Astrocyte of the spinal cord (primary cell): Measurements from ENCODE around the gene KRTAP29-1.
"Not testable (repeated sequence)": the region's sequence is repeated elsewhere in the genome, so short reads cannot be mapped to it uniquely, and the experiment has no call there.

Experiments
- DNase-seq: peaks from one replicate; pipeline ENCODE4 v3.0.0; 2011; ENCODE audit warnings: low read depth, low spot score
- H3K4me3 ChIP-seq: 2 replicates; pipeline ENCODE4 v1.5.1; 2011; ENCODE audit warnings: low read depth, mild to moderate bottlenecking, low read length, moderate library complexity
- CTCF ChIP-seq: IDR thresholded peaks from 2 replicates; pipeline ENCODE4 v1.5.1; 2012; ENCODE audit warnings: low read depth, mild to moderate bottlenecking, low read length, inconsistent platforms
- in situ Hi-C: cut with HindIII; loops from 2 replicates; pipeline ENCODE4 v1.10.0; 2017; ENCODE audit warnings: low sequenced_read_pairs

The KRTAP29-1 gene, protein sequence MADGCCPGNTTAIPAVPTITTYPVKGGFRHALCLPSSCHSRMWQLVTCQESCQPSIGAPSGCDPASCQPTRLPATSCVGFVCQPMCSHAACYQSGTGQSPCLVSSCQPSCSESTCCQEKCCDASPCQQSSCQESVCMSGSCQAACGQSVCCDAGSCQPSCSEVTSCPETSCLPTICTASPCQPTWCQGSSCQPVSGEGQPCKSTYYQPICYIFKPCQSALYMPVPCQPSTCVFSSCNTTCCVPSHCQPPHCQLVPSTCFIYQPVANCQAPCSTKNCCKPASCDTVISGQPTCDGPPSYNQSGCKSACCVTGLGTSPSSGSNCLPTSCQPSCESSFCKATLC

GRCh38 chr17:41301916-41302901 is at the start of gene KRTAP29-1:
Gene KRTAP29-1, minus strand, starts transcription at chr17:41302851. Its CDS starts 0 bp downstream, at chr17:41302851.
- in situ Hi-C loops = no loop called here
- no peak for TF ChIP-seq CTCF
- DNase-seq = no peak
- H3K4me3 ChIP-seq = no peak within 1 kb of the TSS

GRCh38 chr17:41351177-41351576 is 48.5 kb upstream of the KRTAP29-1 start:
- DNase-seq = no peak
- in situ Hi-C loops = no loop called here
- no peak overlapping the region for H3K4me3 ChIP-seq
- TF ChIP-seq CTCF = no peak

DNA sequence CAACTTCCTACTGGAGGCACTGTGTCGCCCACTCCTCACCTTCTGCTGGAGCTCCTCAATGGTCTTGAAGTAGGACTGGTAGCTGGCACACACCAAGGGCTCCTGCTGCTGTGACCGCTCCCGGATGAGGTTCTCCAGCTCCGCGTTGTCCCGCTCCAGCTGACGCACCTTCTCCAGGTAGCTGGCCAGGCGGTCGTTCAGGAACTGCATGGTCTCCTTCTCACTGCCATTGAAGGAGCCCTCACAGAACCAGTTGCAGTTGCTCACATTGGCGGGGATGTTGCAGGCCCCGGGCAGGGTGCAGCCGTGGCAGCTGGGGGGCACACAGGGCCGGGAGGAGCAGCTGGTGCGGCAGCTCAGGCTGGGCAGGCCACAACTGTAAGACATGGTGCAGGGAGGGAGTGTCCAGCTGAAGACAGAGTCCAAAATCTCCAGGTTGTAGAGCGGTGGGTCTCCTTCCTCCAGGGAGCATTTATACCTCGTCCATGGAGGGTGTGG is 47.8 kb upstream of the KRTAP29-1 start, which contains the start of gene KRT33A:
Gene KRT33A, minus strand, starts transcription at position 448 of the 498 bp plus-strand sequence. Its CDS starts 61 bp downstream, at position 387.
- H3K4me3 ChIP-seq, in situ Hi-C loops, DNase-seq: not testable (repeated sequence)

DNA sequence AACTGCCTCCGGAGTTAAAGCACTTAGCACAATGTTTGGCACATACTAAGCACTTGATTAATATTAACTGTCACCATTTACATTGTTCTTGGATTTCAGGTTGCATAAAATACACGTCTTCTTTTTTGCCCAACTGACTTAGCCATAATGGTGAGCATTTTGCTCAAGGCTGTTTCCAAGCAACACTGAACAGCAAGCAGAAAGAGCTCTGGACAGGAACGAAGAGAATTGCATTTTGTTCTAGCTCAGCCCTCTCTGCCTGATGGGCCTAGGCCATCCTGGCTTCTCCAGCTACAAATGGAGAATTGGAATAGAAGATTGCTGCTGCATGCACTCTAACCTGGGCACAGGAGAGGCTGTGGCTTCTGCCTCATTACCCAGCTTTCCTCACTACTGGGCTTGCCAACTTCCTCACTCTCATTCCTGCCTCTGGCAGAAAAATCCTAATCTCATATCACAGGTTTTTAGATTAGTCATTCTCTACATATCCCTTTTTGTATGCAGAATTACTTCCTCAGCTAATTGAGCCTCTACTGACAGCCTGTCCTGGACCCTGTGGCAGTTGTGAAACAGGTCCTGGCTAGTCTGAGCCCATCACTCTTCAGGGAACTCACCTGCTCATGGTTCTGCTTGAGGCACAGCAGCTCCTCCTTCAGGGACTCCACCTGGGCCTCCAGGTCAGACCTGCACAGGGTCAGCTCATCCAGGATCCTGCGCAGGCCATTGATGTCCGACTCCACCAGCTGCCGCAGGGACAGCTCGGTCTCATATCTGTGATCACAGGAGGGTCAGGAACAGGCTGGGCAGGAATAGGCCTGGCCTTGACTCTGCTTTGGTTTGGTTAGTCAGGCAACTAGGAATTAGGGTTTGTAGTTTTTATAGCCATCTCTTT is 45.5 kb upstream of the KRTAP29-1 start:
- DNase-seq = no peak
- no peak overlapping the region for H3K4me3 ChIP-seq
- in situ Hi-C loops = no loop called here
- no peak for TF ChIP-seq CTCF

- DNase-seq, in situ Hi-C loops, H3K4me3 ChIP-seq: not testable (repeated sequence)
Observed at GRCh38 chr17:41346421-41346820, 43.8 kb upstream of the KRTAP29-1 start.

- no peak overlapping the region for H3K4me3 ChIP-seq
- DNase-seq = no peak
- in situ Hi-C loops = no loop called here
- no peak for TF ChIP-seq CTCF
Observed at GRCh38 chr17:41345992-41346391, 43.3 kb upstream of the KRTAP29-1 start.

DNA sequence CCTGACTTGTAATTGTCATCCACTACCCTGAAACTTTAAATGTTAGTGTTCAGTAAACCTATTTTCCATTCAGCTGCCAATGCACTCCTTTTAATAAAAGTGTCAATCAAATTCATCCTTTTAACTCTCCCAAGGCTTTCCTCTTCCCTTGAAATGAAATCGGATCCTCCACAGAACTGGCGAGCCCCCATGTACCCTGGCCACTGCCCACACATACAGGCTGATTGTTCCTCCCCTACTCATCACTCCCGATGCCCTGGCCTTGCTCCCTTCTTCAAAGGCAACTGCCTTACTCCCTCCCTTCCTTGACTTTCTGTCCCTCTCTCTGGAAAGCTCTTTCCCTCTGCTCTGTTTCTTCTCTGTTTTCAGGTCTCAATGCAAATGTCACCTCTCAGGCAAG is 40.4 kb upstream of the KRTAP29-1 start:
- in situ Hi-C loops = no loop called here
- H3K4me3 ChIP-seq = no peak overlapping the region
- DNase-seq = no peak
- TF ChIP-seq CTCF = no peak
